Activated B cell treated with CpG ODN at 0.5 μM for 24 hours (primary cell): ENCODE measurements around the gene PBX3. TPM values are rescaled to one million over a fixed set of nuclear protein-coding genes. Genes with fewer than 3 reads are reported as not detected.

Source experiments
- ATAC-seq: fragments of 200-7000 bp; cut with Tn5 transposase; one replicate; pipeline ENCODE4 v1.10.0; 2021; ENCODE audit warnings: low read depth, mild to moderate bottlenecking, moderate library complexity
- CTCF ChIA-PET: fragments of 350-600 bp; sonication (Branson Sonifier 250); formaldehyde crosslinking; loops from one replicate; lab custom pipeline; 2021; ENCODE audit warnings: antibody characterized with exemption; lab: Charles Lee
- POLR2A ChIA-PET: fragments of 350-600 bp; sonication (Branson Sonifier 250); formaldehyde crosslinking; loops from one replicate; lab custom pipeline; 2021; ENCODE audit warnings: antibody characterized with exemption; lab: Charles Lee
- DNase-seq: peaks from one replicate; pipeline ENCODE4 v3.0.0; 2022
- H3K27ac Mint-ChIP-seq: one replicate; pipeline ENCODE4 v1.8.0; 2020; ENCODE audit warnings: mixed read lengths
- H3K27me3 Mint-ChIP-seq: one replicate; pipeline ENCODE4 v1.8.0; 2021; ENCODE audit warnings: mixed read lengths
- H3K36me3 Mint-ChIP-seq: one replicate; pipeline ENCODE4 v1.8.0; 2021; ENCODE audit warnings: low read depth, mixed read lengths
- H3K4me1 Mint-ChIP-seq: one replicate; pipeline ENCODE4 v1.8.0; 2021; ENCODE audit warnings: mixed read lengths
- H3K4me3 Mint-ChIP-seq: one replicate; pipeline ENCODE4 v1.8.0; 2020; ENCODE audit warnings: mild to moderate bottlenecking, mixed read lengths
- H3K9me3 Mint-ChIP-seq: one replicate; pipeline ENCODE4 v1.8.0; 2020; ENCODE audit warnings: mixed read lengths
- intact Hi-C: fragments of 100-400 bp; cut with micrococcal nuclease; formaldehyde crosslinking; loops from one replicate; pipeline ENCODE4 v1.15.1; 2024
- total RNA-seq: library from RNA; stranded (reverse); gene quantifications from 2 replicates; pipeline ENCODE4 v1.2.3, GENCODE V29; 2022
- TF ChIP-seq, protein P1 (sequence below): fragments of 200-600 bp; IDR thresholded peaks from one replicate; pipeline ENCODE4 v1.8.0; 2022; ENCODE audit warnings: antibody characterized with exemption, mild to moderate bottlenecking

The PBX3 gene
- total RNA-seq, 1 donor from 2014 or later, result 37.2 TPM

DNA sequence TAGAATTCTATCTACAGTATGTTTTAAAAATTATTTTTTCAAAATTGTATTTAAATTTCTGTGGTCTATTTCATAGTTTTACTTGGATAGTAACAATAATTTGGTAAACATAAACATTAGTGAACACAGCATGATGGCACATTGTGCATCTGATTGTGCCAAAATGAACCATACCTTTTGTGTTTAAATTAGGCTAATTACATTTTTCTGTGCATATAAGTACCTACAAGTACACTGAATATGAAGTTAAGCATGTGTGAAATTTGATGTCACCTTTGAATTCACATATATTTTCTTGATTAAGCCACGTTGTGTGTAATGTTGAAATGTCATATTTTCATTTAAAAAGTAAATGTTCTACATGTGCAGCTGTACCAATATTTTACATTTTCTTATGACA lies 13.4 kb downstream of the PBX3 start:
- DNase-seq, result no peak
- Mint-ChIP-seq H3K4me1 (peaks cover 35% of the 10 kb centered on the region), H3K36me3 (peaks cover 5% of the 10 kb centered on the region), H3K4me3 (no peak overlapping the region), H3K27ac (no peak overlapping the region), H3K9me3 (no peaks in the 10 kb centered on the region), H3K27me3 (no peaks in the 10 kb centered on the region)
- no peak for ATAC-seq
- ChIA-PET POLR2A (no interaction called here), CTCF (no interaction called here)
- TF ChIP-seq, protein P1, sequence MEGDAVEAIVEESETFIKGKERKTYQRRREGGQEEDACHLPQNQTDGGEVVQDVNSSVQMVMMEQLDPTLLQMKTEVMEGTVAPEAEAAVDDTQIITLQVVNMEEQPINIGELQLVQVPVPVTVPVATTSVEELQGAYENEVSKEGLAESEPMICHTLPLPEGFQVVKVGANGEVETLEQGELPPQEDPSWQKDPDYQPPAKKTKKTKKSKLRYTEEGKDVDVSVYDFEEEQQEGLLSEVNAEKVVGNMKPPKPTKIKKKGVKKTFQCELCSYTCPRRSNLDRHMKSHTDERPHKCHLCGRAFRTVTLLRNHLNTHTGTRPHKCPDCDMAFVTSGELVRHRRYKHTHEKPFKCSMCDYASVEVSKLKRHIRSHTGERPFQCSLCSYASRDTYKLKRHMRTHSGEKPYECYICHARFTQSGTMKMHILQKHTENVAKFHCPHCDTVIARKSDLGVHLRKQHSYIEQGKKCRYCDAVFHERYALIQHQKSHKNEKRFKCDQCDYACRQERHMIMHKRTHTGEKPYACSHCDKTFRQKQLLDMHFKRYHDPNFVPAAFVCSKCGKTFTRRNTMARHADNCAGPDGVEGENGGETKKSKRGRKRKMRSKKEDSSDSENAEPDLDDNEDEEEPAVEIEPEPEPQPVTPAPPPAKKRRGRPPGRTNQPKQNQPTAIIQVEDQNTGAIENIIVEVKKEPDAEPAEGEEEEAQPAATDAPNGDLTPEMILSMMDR, result no peak
- intact Hi-C loops, result no loop called here

DNA sequence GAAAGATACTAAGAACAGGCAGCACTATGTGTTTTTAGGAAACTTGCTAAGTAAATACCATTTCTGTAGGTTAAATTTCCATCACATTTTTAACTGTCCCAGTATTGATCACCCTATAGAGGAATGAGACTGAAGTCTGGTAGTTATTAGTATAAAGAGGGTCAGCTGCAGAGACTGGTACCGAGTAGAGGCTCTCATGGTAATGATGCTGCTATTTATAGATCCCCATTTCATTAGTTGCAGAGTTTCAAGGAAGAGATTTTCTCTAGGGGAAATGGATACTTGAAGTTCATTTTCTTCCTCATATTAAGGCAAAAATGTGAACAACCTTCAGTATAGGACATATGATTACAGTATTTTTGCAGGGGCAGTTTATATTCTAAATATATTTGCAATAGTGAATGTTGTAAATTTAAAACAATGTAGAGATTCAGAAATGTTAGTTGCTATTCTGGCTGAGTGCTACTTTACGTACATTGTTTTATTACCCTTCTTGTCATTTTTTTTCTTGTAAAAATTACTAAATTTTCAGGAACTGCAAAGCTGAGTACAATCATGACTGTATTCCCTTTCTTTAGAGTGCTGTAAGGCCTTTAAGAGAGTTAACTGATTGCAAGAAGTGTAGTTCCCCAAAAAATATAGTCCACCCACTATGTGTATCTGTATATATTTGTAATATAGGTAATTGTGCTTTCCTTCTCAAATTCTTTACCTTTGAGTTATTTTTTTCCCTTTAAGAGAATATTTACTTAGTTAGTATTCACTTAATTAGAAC lies 14.7 kb downstream of the PBX3 start:
- POLR2A ChIA-PET, result no interaction called here
- H3K27ac Mint-ChIP-seq, result no peak overlapping the region
- no peaks in the 10 kb centered on the region for H3K9me3 Mint-ChIP-seq
- ATAC-seq, result no peak
- H3K4me1 Mint-ChIP-seq, result peaks cover 38% of the 10 kb centered on the region
- no peaks in the 10 kb centered on the region for H3K36me3 Mint-ChIP-seq
- no peak for DNase-seq
- CTCF ChIA-PET, result no interaction called here
- no peak overlapping the region for H3K4me3 Mint-ChIP-seq
- intact Hi-C loops, result no loop called here
- TF ChIP-seq, protein P1, result no peak
- no peaks in the 10 kb centered on the region for H3K27me3 Mint-ChIP-seq

DNA sequence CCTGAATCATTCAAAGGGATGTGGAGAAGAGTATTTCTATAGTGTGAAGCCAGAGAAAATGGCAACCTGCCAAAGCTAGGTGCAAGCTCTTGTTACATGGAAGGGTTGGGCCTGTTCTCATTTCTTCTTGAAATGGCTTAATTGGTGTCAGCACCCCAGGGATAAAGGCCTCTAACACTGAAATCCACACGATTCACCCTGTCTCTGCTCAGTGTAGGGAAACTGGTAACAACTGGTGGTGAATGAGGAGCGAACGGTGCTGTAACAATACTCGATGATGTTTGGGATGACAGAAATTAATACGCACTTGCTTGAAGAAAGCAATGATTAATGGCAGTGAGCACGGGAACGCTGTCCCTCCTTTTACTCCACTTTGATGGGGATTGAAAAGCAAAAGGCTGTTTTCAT lies 16.2 kb downstream of the PBX3 start:
- H3K27me3 Mint-ChIP-seq, result no peaks in the 10 kb centered on the region
- no peak overlapping the region for H3K4me3 Mint-ChIP-seq
- H3K27ac Mint-ChIP-seq, result no peak overlapping the region
- intact Hi-C loops, result no loop called here
- no peaks in the 10 kb centered on the region for H3K9me3 Mint-ChIP-seq
- CTCF ChIA-PET, result no interaction called here
- H3K4me1 Mint-ChIP-seq, result peaks cover 44% of the 10 kb centered on the region
- DNase-seq (no peak), ATAC-seq (no peak)
- TF ChIP-seq, protein P1, result no peak
- POLR2A ChIA-PET, result no interaction called here
- no peaks in the 10 kb centered on the region for H3K36me3 Mint-ChIP-seq

DNA sequence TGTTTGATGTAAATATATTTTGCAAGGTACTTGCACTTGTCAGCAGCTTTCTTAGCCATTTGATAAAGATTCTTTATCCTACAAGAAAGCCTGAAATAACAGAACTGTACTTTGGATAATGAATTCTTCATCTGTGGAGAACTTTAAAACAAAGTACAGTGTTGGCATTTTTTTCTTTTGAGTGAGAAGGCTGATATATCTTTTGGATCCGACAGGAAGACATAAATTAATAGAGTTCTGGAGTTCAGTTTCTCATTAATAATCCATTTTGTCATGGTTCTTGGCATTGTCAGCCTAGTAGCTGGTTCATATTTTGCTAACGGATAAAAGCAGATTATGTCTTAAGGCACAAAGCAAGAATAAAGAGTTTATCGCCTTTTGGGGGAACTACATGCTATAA lies 17.0 kb downstream of the PBX3 start:
- ChIA-PET POLR2A (no interaction called here), CTCF (no interaction called here)
- DNase-seq (no peak), ATAC-seq (no peak)
- H3K36me3 Mint-ChIP-seq, result no peaks in the 10 kb centered on the region
- peaks cover 37% of the 10 kb centered on the region for H3K4me1 Mint-ChIP-seq
- H3K27ac Mint-ChIP-seq, result no peak overlapping the region
- H3K9me3 Mint-ChIP-seq, result no peaks in the 10 kb centered on the region
- intact Hi-C loops, result no loop called here
- TF ChIP-seq, protein P1, result no peak
- no peak overlapping the region for H3K4me3 Mint-ChIP-seq
- H3K27me3 Mint-ChIP-seq, result no peaks in the 10 kb centered on the region

DNA sequence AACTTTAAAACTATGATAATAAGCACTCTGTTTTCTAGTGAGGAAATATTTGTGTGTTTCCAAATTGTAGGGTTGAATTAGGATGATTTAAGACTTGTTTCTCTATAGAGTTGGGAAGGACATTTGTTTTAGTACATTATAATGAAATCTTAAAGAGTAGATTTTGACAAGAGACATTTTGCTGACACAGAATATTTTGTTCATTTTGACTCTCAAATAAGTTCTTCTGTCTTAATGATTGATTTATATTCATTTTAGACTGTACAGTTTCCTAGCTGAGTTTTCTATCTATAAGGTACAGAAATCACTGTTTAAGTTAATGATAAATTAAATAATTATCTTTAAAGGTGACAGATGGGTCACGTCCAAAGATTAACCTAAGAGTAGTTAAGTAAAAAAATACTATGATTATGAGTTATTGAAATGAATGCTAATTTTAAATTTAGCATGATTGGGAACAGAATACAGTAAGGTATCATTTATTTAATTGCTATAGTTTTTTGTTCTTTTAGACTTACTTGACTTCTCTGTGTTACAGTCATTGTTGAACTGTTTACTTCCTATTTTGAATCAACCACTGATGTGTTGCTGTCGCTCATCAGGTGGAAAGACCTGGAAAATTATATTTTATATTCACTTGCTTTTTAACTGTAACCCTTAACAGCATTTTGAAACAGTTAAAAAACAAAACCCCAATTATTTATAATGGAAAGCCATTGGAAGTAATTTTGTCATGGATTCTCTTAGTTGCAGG lies 19.5 kb downstream of the PBX3 start:
- intact Hi-C loops, result loop anchor here (5.0 kb wide), 1 partner anchor 56 kb away; no protein-coding TSS in a partner anchor

More for the DNA sequence above, 19.5 kb downstream of the PBX3 start:
- no peak for DNase-seq
- H3K9me3 Mint-ChIP-seq, result no peaks in the 10 kb centered on the region
- no peak for ATAC-seq
- TF ChIP-seq, protein P1, result no peak
- H3K27me3 Mint-ChIP-seq, result no peaks in the 10 kb centered on the region
- ChIA-PET CTCF (no interaction called here), POLR2A (interaction anchor here (1.0 kb wide), 1 partner anchor 19 kb away, joined by 3 read pairs; no protein-coding TSS in a partner anchor)
- H3K27ac Mint-ChIP-seq, result no peak overlapping the region
- H3K4me1 Mint-ChIP-seq, result peaks cover 23% of the 10 kb centered on the region
- H3K4me3 Mint-ChIP-seq, result no peak overlapping the region
- H3K36me3 Mint-ChIP-seq, result no peaks in the 10 kb centered on the region
